BJ (cell line): ENCODE results near the gene DAB2IP. TPM values are rescaled to one million over a fixed set of nuclear protein-coding genes. Genes with fewer than 3 reads are reported as not detected.
"Not testable (repeated sequence)": the region's sequence is repeated elsewhere in the genome, so short reads cannot be mapped to it uniquely, and the experiment has no call there.

ENCODE experiments used
- CTCF ChIA-PET: fragments of 350-600 bp; formaldehyde crosslinking; extraction: SDS; loops from one replicate; lab custom pipeline; 2021; ENCODE audit warnings: antibody characterized with exemption, inconsistent platforms; lab: Yijun Ruan, JAX
- POLR2A ChIA-PET: fragments of 300-600 bp; sonication (Branson Sonifier 250); formaldehyde crosslinking; extraction: SDS; loops from one replicate; lab custom pipeline; 2021; ENCODE audit warnings: antibody characterized with exemption; lab: Charles Lee
- DNase-seq: peaks from one replicate; pipeline ENCODE4 v3.0.0-alpha.2; 2011; ENCODE audit warnings: low read depth
- H3K27me3 ChIP-seq: 2 replicates; pipeline ENCODE4 v1.6.0; 2011; ENCODE audit warnings: low read length; ENCODE audit not compliant: control insufficient read depth, insufficient read depth
- H3K36me3 ChIP-seq: 2 replicates; pipeline ENCODE4 v1.5.1; 2011; ENCODE audit warnings: low read length; ENCODE audit not compliant: control insufficient read depth, insufficient read depth
- H3K4me3 ChIP-seq: 2 replicates; pipeline ENCODE4 v1.5.1; 2011; ENCODE audit warnings: low read depth, mild to moderate bottlenecking, control low read depth, low read length
- CTCF ChIP-seq: IDR thresholded peaks from 2 replicates; pipeline ENCODE4 v1.5.1; 2011; ENCODE audit warnings: low read depth, mild to moderate bottlenecking, control low read depth, inconsistent platforms, low read length, moderate library complexity; ENCODE audit not compliant: insufficient read depth
- polyA plus RNA-seq: library from polyadenylated mRNA; depleted of rRNA; stranded (reverse); fragments of >200 nt; gene quantifications from 2 replicates; pipeline ENCODE4 v1.2.3, GENCODE V29; 2011

DAB2IP gene
- polyA plus RNA-seq, 1 experiment, result 38.1 TPM

DNA sequence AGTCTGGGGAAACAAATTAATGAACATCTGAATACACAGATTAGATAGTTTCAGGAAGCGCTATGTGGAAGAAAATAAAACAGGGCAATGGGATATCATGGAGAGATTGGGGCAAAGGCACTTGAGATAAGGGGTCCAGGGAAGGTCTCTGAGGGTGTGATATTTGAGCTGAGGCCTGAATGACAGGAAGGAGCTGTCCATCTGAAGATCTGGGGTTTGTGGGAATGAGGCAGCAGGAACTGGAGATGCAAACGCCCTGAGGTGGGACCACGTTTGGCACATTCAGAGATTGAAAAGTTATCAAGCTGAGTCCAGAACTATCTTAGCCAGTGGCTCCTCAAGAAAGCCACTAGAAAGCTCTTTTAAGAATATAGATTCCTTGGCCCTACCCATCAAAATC, 8.7 kb upstream of the DAB2IP start:
- no peak for DNase-seq
- TF ChIP-seq CTCF, result no peak
- H3K36me3 ChIP-seq, result no peaks in the 10 kb centered on the region
- H3K4me3 ChIP-seq, result no peak overlapping the region
- POLR2A ChIA-PET, result no interaction called here
- CTCF ChIA-PET, result interaction anchor here (0.8 to 1.3 kb wide), 4 partner anchors 11 to 45 kb away, joined by 3 to 4 read pairs (median 3); no protein-coding TSS in a partner anchor
- H3K27me3 ChIP-seq, result no peaks in the 10 kb centered on the region; the same call in 1 of the 2 replicates

DNA sequence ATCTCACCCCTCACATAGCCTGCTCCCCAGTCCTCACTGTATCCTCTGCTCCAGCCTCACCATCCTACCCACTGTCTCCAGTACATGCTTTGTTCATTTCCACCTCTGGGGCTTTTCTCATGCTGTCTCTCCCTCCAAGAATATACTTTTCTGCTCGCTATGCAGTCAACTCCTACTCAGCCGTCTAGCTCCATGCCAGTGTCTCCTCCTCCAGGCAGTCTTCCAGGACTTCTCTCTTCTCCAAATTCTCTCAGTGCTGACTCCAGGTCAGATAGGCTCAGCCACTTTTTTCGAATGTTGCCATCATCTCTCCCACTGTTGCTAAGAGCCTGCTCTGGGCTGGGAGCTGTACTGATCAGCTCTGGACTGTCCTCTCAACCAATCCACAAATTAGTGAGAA, 8.0 kb upstream of the DAB2IP start:
- ChIA-PET CTCF (interaction anchor here (0.7 to 1.5 kb wide), 5 partner anchors 31 to 93 kb away, joined by 3 to 4 read pairs (median 3); no protein-coding TSS in a partner anchor), POLR2A (no interaction called here)
- no peaks in the 10 kb centered on the region; the same call in 1 of the 2 replicates for H3K27me3 ChIP-seq
- no peaks in the 10 kb centered on the region for H3K36me3 ChIP-seq
- H3K4me3 ChIP-seq, result no peak overlapping the region
- TF ChIP-seq CTCF, result no peak
- no peak for DNase-seq

DNA sequence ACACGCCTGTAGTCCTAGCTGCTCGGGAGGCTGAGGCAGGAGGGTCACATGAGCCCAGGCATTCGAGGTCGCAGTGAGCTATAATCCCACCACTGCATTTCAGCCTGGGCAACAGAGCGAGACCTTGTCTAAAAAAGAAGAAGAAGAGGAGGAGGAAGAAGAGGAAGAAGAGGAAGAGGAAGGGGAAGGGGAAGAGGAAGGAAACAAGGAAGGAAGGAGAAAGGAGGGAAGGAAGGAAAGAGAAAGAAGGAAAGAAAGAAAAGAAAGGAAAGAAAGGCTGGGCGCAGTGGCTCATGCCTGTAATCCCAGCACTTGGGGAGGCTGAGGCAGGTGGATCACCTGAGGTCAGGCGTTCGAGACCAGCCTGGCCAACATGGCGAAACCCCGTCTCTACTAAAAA, 7.4 kb upstream of the DAB2IP start:
- H3K36me3 ChIP-seq, H3K4me3 ChIP-seq, DNase-seq, POLR2A ChIA-PET, H3K27me3 ChIP-seq: not testable (repeated sequence)
- CTCF ChIA-PET, result interaction anchor here (0.7 to 2.0 kb wide), 3 partner anchors 23 to 93 kb away, joined by 3 to 5 read pairs (median 3); no protein-coding TSS in a partner anchor

GRCh38 chr9:121645003-121645402, 6.4 kb upstream of the DAB2IP start:
- POLR2A ChIA-PET, result no interaction called here
- no peak for DNase-seq
- Histone ChIP-seq H3K27me3 (no peaks in the 10 kb centered on the region; the same call in 1 of the 2 replicates), H3K36me3 (no peaks in the 10 kb centered on the region), H3K4me3 (no peak overlapping the region)
- TF ChIP-seq CTCF, result no peak
- CTCF ChIA-PET, result interaction anchor here (0.5 to 2.0 kb wide), 4 partner anchors 24 to 94 kb away, joined by 3 to 5 read pairs (median 3); no protein-coding TSS in a partner anchor

DNA sequence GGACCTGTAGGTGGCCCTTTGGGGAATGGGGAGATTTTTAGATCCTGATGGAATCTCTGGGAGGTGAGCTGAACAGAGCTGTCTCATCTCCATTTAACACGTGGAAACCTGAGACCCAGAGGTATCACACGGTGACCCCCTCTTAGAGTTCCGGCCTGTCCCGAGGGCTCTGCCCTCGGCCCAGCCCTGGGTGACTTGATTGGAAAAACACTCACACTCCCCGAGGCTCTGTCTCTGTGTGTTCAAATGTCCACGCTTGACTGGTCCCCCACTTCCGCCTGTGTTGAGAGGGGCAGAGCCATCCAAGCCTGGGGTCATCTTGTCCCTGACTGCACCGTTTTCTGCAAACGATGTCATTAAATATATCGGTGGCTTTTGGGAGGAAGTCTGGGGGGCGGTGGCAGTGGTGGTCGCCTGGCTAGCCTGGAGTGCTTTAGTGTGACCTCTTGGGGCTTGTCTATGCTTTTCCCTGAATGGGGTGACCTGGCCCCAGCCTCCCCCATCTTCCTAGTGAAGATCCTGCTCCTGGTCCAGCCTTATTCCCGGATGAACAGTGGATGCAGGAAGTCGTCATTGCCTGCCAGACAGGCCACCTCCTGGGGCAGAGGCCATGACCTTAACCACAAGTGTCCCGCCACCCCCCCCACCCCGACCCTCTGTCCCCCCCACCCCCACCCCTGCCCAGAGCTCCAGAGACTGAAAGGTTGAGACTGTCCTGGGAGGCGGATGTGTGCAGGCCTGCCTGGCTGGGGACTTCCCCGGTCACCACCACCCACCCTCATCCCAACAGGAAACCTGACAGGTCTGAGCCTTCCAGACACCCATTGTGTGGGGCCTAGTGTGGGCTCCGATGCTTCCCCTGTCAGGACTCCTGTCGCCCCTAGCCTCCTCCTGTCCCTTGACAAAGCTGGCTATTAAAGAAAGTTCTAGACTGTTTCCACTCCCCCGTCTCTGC, 5.3 kb upstream of the DAB2IP start:
- no peak for TF ChIP-seq CTCF
- ChIA-PET CTCF (interaction anchor here (2.0 kb wide), 1 partner anchor 25 kb away, joined by 5 read pairs; no protein-coding TSS in a partner anchor), POLR2A (no interaction called here)
- no peaks in the 10 kb centered on the region for H3K36me3 ChIP-seq
- DNase-seq, result no peak
- no peak overlapping the region for H3K4me3 ChIP-seq
- no peaks in the 10 kb centered on the region; the same call in 1 of the 2 replicates for H3K27me3 ChIP-seq
